K562 (cell line): Measurements from ENCODE around the gene FAM234B. TPM values are rescaled to one million over a fixed set of nuclear protein-coding genes. Genes with fewer than 3 reads are reported as not detected.

ENCODE experiments used
- ATAC-seq: fragments of 200-7000 bp; cut with Tn5 transposase; 3 replicates; pipeline ENCODE4 v1.9.1; 2020; ENCODE audit warnings: moderate library complexity
- BruUV-seq: library from RNA; stranded (reverse); fragments of 400-500 nt; replicated peaks from 2 replicates; lab custom pipeline; 2021; lab: Mats Ljungman, UMichigan
- CTCF ChIA-PET: fragments of 300-600 bp; formaldehyde crosslinking; extraction: SDS; loops from one replicate; lab custom pipeline; 2021; ENCODE audit warnings: low intra/inter-chr PET ratio; lab: Yijun Ruan, JAX
- POLR2A ChIA-PET: fragments of 300-600, 350-650 bp; sonication (Branson Sonifier 250); formaldehyde crosslinking; extraction: SDS; loops from one replicate; lab custom pipeline; 2021; ENCODE audit warnings: antibody characterized with exemption, inconsistent platforms; lab: Yijun Ruan, JAX
- DNase-seq, 4 experiments: peaks; one replicate each; pipeline versions ENCODE4 v3.0.0 to v3.0.0-alpha.2; 2011 to 2018; ENCODE audit warnings: low spot score in 3 of 4, mixed read lengths in 3 of 4; ENCODE audit errors: extremely low read depth in 1 of 4
- FAIRE-seq: peaks from 2 replicates; lab custom pipeline; 2011; peaks lifted over from hg19 to GRCh38; lab: Jason Lieb, UNC
- H2AFZ ChIP-seq: 2 replicates; pipeline ENCODE4 v1.6.0; 2011; ENCODE audit warnings: low read depth, low read length, control low read depth, inconsistent platforms
- H3K27ac ChIP-seq: fragments of 200-600 bp; 3 replicates; pipeline ENCODE4 v1.8.0; 2011; ENCODE audit warnings: low read depth, mild to moderate bottlenecking, control low read depth, inconsistent platforms, low read length, moderate library complexity, mixed read lengths; ENCODE audit errors: extremely low read depth
- H3K27me3 ChIP-seq, 2 experiments: fragments of 300-600 bp in 1 of 2; 2 replicates in 1 of 2; 3 replicates in 1 of 2; pipeline versions ENCODE4 v1.6.0 to v1.8.0; 2011; ENCODE audit warnings: inconsistent platforms in 2 of 2, low read length in 2 of 2, mild to moderate bottlenecking in 1 of 2, mixed read lengths in 1 of 2, moderate library complexity in 1 of 2; ENCODE audit not compliant: control insufficient read depth in 2 of 2, insufficient read depth in 2 of 2
- H3K36me3 ChIP-seq: fragments of 300-600 bp; 3 replicates; pipeline ENCODE4 v1.8.0; 2011; ENCODE audit warnings: mild to moderate bottlenecking, low read length, inconsistent platforms; ENCODE audit not compliant: control insufficient read depth, insufficient read depth
- H3K4me1 ChIP-seq, 2 experiments: fragments of 200-600 bp in 1 of 2; replicated peaks in 1 of 2; 2 replicates in 1 of 2; 3 replicates in 1 of 2; pipeline versions ENCODE4 v1.5.1 to v1.8.0; 2011; ENCODE audit warnings: inconsistent platforms in 2 of 2, low read length in 2 of 2, mild to moderate bottlenecking in 1 of 2, mixed read lengths in 1 of 2, moderate library complexity in 1 of 2; ENCODE audit not compliant: control insufficient read depth in 2 of 2, insufficient read depth in 2 of 2
- H3K4me2 ChIP-seq: 2 replicates; pipeline ENCODE4 v1.6.1; 2011; ENCODE audit warnings: low read length, control low read depth, inconsistent platforms, mixed read lengths; ENCODE audit not compliant: insufficient read depth
- H3K4me3 ChIP-seq: fragments of 200-600 bp; sonication (generic), shearing (Covaris generic); 2 replicates; pipeline ENCODE4 v1.5.1; 2016; ENCODE audit warnings: control low read depth, inconsistent platforms
- H3K79me2 ChIP-seq: fragments of 200-600 bp; 3 replicates; pipeline ENCODE4 v1.8.0; 2011; ENCODE audit warnings: low read length, inconsistent platforms; ENCODE audit not compliant: control insufficient read depth, insufficient read depth
- H3K9ac ChIP-seq, 2 experiments: 2 replicates each; pipeline versions ENCODE4 v1.6.0 to v1.6.1; 2011; ENCODE audit warnings: low read depth in 2 of 2, low read length in 2 of 2, control low read depth in 1 of 2, inconsistent platforms in 1 of 2, mild to moderate bottlenecking in 1 of 2, mixed read lengths in 1 of 2; ENCODE audit not compliant: insufficient read depth in 1 of 2
- H3K9me1 ChIP-seq: one replicate; pipeline ENCODE4 v1.6.0; 2011; ENCODE audit warnings: inconsistent platforms, mild to moderate bottlenecking, low read length, moderate library complexity; ENCODE audit not compliant: control insufficient read depth, insufficient read depth
- H3K9me3 ChIP-seq: replicated peaks from 2 replicates; pipeline ENCODE4 v1.5.1; 2011; ENCODE audit warnings: low read depth, low read length, inconsistent platforms; ENCODE audit not compliant: control insufficient read depth, insufficient read depth
- H4K20me1 ChIP-seq: replicated peaks from 2 replicates; pipeline ENCODE4 v1.6.1; 2011; ENCODE audit warnings: low read length, inconsistent platforms, mixed read lengths; ENCODE audit not compliant: control insufficient read depth, insufficient read depth
- ARID1B ChIP-seq: fragments of 450-650 bp; IDR thresholded peaks from 2 replicates; pipeline ENCODE4 v1.6.1; 2016; ENCODE audit warnings: antibody characterized with exemption, mild to moderate bottlenecking, inconsistent platforms
- CBFA2T2 ChIP-seq: fragments of 450-650 bp; conservative IDR thresholded peaks from 2 replicates; pipeline ENCODE4 v1.6.1; 2017; ENCODE audit warnings: mild to moderate bottlenecking
- CBFA2T3 ChIP-seq: fragments of 450-650 bp; IDR thresholded peaks from 2 replicates; pipeline ENCODE4 v1.6.1; 2017
- CEBPG ChIP-seq, 3 experiments: fragments of 200-800 bp in 1 of 3; sonication (Bioruptor generic) in 1 of 3; sonication (generic) in 1 of 3; formaldehyde crosslinking in 1 of 3; IDR thresholded peaks in 2 of 3; conservative IDR thresholded peaks in 1 of 3; 2 replicates each; pipeline versions ENCODE4 v1.6.1 to v1.8.0; 2016 to 2022; ENCODE audit warnings: missing compliant biosample characterization in 2 of 3, missing genetic modification characterization in 2 of 3, mild to moderate bottlenecking in 1 of 3, missing genetic modification reagents in 1 of 3
- HLTF ChIP-seq: fragments of 450-650 bp; IDR thresholded peaks from 2 replicates; pipeline ENCODE4 v1.6.1; 2016
- RFX5 ChIP-seq: IDR thresholded peaks from 2 replicates; pipeline ENCODE4 v1.6.1; 2011; ENCODE audit warnings: low read depth, mild to moderate bottlenecking, improper control_type of control experiment, low read length
- SMARCC2 ChIP-seq: fragments of 450-650 bp; IDR thresholded peaks from 2 replicates; pipeline ENCODE4 v1.6.1; 2017; ENCODE audit warnings: antibody characterized with exemption, moderate library complexity, mild to moderate bottlenecking, low read depth
- TAL1 ChIP-seq: fragments of 450-650 bp; IDR thresholded peaks from 2 replicates; pipeline ENCODE4 v1.6.1; 2016; ENCODE audit warnings: mild to moderate bottlenecking
- TCF3 ChIP-seq: sonication (generic); formaldehyde crosslinking; IDR thresholded peaks from 2 replicates; pipeline ENCODE4 v1.4.0; 2020; ENCODE audit warnings: mild to moderate bottlenecking, missing genetic modification reagents
- TEAD4 ChIP-seq, 2 experiments: sonication (generic) in 1 of 2; formaldehyde crosslinking in 1 of 2; IDR thresholded peaks; 2 replicates each; pipeline versions ENCODE4 v1.6.1 to v1.8.0; 2012 to 2022; ENCODE audit warnings: borderline replicate concordance in 1 of 2, inconsistent platforms in 1 of 2, low read length in 1 of 2, mild to moderate bottlenecking in 1 of 2, missing genetic modification reagents in 1 of 2
- WGBS: fragments of 100-300 bp; shearing (Covaris generic); methylation state at CpG from one replicate; pipeline ENCODE4 v1.1.6; 2016; ENCODE audit warnings: low coverage, mixed read lengths; ENCODE audit not compliant: insufficient coverage; ENCODE audit errors: missing lambda C conversion rate; 5-methylcytosine and 5-hydroxymethylcytosine counted together
- in situ Hi-C: fragments of 300-500 bp; cut with MboI; formaldehyde crosslinking; loops from 4 replicates; pipeline ENCODE4 v1.15.0; 2018; ENCODE audit warnings: inconsistent platforms, mixed read lengths
- intact Hi-C: fragments of 100-400 bp; cut with micrococcal nuclease; formaldehyde crosslinking; loops from 2 replicates; pipeline ENCODE4 v1.14.2; 2022
- polyA plus RNA-seq, 8 experiments: library from polyadenylated mRNA; depleted of rRNA in 4 of 8; stranded (reverse) in 5 of 8; unstranded in 3 of 8; fragments of >200 nt; fragmentation: Nextera tagmentation in 2 of 8; fragmentation: Illumina TruSeq in 1 of 8; extraction: Ambion mirVana in 2 of 8; extraction: Trizol in 1 of 8; gene quantifications; 2 replicates each; pipeline versions ENCODE4 v1.2.1 to v1.2.3, GENCODE V29; 2011 to 2014; ENCODE audit warnings: inconsistent platforms in 1 of 8, missing spikeins in 1 of 8
- total RNA-seq, 7 experiments: library from RNA; depleted of rRNA in 6 of 7; stranded (reverse); fragments of >200 nt in 6 of 7; fragmentation: Illumina TruSeq in 2 of 7; extraction: Trizol in 2 of 7; gene quantifications; 2 replicates each; pipeline versions ENCODE4 v1.2.1 to v1.2.3, GENCODE V29; 2011 to 2021; ENCODE audit warnings: low replicate concordance in 1 of 7

Gene FAM234B
- total and polyA plus RNA-seq, 9 of the 15 experiments (the other 6 are each of a cell fraction or from before 2014, with no cell fraction given): 1.00 to 4.3 (median 2.0) TPM

DNA sequence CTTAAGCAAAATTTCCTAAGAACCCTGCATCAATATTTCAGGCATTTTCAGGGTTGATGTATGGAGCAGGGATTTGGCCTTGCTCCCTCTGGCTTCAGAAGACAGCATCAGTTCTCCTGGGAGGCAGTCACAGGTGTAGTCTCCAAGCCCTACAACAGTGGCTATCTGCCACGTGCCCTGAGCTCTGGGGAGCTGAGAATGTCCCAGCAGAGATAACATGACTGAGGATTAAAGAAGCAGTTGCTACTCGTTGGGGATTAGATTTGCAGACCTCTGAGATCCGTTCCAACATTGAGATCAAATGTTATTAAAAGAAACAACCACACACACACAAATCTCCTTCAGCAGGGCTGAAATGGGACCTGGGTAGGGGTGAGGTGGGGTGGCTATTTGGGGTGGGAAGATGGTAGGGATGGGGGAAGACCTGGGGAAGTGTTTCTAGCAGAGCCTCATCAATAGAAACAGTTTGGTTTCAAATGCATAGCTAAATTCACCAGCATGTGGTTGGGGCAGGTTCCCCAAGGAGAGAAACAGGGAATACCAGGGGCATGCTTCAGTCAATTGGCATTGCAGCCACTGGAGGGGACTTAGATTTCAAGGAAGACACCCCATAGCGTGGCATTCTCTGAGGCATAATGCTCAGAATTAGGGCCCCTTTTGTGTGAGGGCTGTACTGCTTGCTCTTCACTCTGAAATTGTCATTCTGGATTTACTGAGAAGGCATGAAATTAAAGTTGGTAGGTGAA, 15.2 kb upstream of the FAM234B start:
- no peak overlapping the region for H3K4me2 ChIP-seq
- H3K9me1 ChIP-seq: no peaks in the 10 kb centered on the region
- no peak overlapping the region for H3K27ac ChIP-seq
- FAIRE-seq: peak; percentile 29
- 22% methylated on average over 4 of the region's 4 CpGs for WGBS
- no peaks in the 10 kb centered on the region for H4K20me1 ChIP-seq
- H3K9me3 ChIP-seq: no peaks in the 10 kb centered on the region
- no TSS peak for BruUV-seq
- ATAC-seq: peak; percentile 74
- DNase-seq: peak in 2 of 4 experiments; percentile 12 to 30
- H3K27me3 ChIP-seq: no peaks in the 10 kb centered on the region
- no peaks in the 10 kb centered on the region for H3K79me2 ChIP-seq
- H2AFZ ChIP-seq: no peak overlapping the region
- CTCF ChIA-PET: no interaction called here
- POLR2A ChIA-PET: no interaction called here
- H3K36me3 ChIP-seq: no peaks in the 10 kb centered on the region
- H3K4me3 ChIP-seq: no peak overlapping the region
- H3K4me1 ChIP-seq: no peaks in the 10 kb centered on the region; a peak in 2 of 5 replicates
- TF ChIP-seq TEAD4 (IDR thresholded peaks at IDR 0.05; ENCODE audit: low read length): peak; percentile 37; the same call in 1 of the 2 replicates
- TF ChIP-seq TEAD4 (CRISPR knock-in tag; IDR thresholded peaks at IDR 0.05; ENCODE audit: borderline replicate concordance): no peak
- 0 out of 2 replicates have a peak, but pooled peaks have one; percentile 28 for TF ChIP-seq ARID1B
- TF ChIP-seq HLTF: no peak
- TF ChIP-seq RFX5: no peak
- TF ChIP-seq CEBPG (CRISPR knock-in tag; IDR thresholded peaks at IDR 0.05): no peak
- TF ChIP-seq CEBPG (tag; conservative IDR thresholded peaks at IDR 0.05 in 1 of 2, IDR thresholded peaks at IDR 0.05 in 1 of 2): no peak
- peak; percentile 43 for TF ChIP-seq CBFA2T2
- peak; percentile 33; the same call in 1 of the 2 replicates for TF ChIP-seq TAL1
- TF ChIP-seq SMARCC2: no peak
- TF ChIP-seq CBFA2T3: peak; percentile 69
- TF ChIP-seq TCF3 (CRISPR knock-in tag): peak; percentile 58
- TF ChIP-seq, all 486 proteins: peak for 6
- no peak overlapping the region for H3K9ac ChIP-seq
- intact Hi-C loops (no loop called here), in situ Hi-C loops (no loop called here)
